Raji (cell line): ENCODE results near the gene SF1.

ENCODE experiments used
- POLR2A ChIP-seq: IDR thresholded peaks from 2 replicates; pipeline ENCODE4 v1.6.1; 2011; ENCODE audit warnings: low read depth, low read length, control low read depth; ENCODE audit not compliant: insufficient read depth

The SF1 gene, protein sequence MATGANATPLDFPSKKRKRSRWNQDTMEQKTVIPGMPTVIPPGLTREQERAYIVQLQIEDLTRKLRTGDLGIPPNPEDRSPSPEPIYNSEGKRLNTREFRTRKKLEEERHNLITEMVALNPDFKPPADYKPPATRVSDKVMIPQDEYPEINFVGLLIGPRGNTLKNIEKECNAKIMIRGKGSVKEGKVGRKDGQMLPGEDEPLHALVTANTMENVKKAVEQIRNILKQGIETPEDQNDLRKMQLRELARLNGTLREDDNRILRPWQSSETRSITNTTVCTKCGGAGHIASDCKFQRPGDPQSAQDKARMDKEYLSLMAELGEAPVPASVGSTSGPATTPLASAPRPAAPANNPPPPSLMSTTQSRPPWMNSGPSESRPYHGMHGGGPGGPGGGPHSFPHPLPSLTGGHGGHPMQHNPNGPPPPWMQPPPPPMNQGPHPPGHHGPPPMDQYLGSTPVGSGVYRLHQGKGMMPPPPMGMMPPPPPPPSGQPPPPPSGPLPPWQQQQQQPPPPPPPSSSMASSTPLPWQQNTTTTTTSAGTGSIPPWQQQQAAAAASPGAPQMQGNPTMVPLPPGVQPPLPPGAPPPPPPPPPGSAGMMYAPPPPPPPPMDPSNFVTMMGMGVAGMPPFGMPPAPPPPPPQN

DNA sequence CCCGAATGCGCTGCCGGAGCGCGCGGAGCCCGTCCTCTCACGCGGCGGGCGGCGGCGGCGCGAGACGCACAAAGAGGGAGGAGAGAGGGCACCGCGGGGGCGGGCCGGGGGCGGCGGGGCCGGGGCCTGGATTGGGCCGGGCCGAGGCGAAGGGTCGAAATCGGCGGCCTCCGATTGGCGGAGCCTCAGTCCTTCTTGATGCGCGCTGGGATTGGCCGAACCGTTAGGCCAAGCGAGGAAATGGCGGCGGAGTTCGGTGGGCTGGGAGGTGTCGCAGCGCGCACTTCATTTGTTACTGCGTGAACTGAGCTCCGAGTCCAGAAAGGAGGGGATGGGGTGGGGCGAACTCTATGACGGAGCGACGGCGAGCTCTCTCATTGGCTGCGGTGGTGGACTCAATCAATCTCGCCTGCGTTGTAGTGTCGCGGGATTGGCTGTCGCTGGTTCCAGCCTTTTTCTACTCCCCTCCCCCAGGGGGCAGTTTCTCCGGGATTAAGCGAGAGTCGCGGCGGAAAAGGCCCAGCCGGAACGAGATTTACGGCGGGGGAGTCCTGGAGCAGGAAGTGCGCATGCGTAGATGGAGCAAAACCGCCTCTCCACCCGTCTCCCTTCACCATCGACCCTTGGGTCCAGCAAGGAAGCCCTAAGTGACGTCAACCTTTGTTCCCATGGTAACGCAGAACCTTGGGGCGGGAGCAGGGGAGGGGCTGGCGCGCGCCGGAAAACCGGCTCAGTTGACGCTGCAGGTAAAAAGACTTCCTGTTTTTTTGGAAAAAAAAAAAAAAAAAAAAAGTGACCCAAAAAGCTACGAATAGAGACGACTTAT lies at the start of gene SF1:
Gene SF1 (minus strand): TSS at position 70 of the 826 bp plus-strand sequence. CDS start 150 bp downstream, outside the sequence.
- peak; percentile 92 for TF ChIP-seq POLR2A

DNA sequence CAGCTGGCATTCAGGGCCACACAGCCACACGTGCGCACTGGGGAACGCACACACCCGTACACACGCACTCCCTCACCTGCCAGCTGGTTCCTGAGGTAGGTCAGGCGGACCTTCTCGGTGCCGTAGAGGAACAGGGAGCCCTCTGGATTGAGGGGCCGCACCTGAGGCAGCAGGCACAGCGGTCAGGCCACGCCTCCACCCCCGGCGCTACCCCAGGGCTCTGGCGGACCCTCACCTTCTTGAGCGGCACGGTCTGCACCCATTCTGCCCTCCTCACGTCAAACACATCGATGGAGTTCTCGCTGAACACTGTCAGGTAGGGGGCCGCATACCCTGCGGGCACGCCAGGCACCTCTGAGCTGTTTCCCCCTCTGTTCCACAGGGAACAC lies 49.1 kb upstream of the SF1 start:
- TF ChIP-seq POLR2A: no peak

DNA sequence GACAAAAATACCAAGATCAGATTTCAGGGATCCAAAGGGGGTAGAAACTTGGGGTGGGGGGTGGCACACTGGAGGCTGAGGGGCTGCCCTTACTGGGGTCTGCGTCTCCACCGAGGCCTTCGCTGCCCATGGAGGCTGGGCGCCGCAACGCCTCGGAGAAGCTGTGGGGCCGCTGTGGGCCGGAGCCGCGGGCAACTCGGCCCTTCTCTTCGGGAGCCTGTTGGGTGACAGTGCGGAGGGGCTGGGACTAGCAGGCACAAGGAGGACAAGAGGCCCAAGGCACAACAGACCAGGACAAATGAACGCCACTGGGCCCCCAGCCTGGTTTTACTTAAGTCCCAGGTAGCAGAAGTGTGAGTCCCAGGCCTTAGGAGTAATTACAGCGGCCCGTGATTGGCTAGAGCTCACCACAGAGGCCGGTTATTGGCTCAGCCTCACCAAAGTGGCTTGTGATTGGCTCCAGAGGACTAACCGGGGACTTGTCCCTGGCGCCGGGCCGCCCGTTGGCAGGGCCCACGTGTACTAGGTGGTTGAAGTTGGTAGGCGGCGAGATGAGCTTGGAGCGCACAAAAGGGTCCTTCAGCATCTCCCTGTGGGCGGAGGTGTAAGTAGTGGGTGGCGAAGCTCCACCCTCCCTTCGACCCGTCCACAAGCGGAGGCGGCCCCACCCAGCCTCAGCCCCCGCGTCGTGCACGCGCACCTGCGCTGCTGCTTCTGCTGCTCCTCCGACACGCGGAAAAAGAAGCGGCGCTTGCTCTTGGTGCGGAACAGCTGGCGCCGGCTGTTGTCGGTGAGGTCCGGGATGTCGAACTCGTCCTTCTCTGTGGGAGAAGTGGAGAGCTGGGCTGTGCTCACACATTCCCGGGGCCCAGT lies 48.5 kb upstream of the SF1 start:
- no peak for TF ChIP-seq POLR2A

DNA sequence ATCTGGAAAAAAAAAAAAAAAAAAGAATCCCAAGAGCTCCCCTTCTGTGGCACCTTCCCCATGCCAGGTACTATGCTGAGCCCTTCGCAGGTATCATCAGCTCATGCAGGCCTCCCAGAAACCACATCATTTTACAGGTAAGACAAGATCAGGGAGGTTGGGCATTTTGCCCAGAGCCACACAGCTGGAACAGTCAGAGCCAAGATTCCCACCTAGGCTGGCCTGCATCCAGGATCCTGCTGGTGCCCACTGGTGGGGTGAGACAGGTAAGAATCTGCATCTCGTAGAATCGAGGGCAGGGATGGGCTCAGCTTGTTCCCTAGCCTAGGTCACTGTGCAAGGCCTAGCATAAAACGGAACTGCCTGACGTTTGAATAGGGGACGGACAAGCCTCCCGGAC lies 47.7 kb upstream of the SF1 start:
- TF ChIP-seq POLR2A: no peak

DNA sequence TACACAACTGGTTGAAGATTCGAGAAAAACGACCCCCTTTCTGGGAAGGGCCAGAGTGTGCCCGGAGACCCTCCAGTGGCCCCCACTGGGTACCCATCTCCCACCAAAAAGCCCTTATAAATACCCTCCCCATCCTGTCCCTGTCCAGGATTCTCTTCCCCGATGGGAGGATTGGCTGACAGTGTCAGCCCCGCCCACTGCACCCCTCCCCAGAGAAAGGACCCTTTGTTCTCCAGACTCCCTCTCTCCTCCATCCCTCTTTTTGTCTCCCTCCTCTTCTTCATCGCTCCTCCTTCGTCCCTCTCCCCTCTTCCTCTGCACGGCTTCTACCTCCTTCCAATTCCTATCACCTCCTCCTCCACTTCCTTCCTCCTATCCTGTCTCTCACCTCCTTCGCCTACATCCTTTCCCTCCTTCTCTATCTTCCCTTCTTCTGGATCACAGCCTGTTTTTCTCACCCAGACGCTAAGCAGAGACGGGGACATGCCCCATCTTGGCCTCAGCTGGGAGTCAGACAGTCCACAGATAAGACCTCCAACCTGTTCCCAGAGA lies 45.3 kb upstream of the SF1 start:
- TF ChIP-seq POLR2A: no peak

DNA sequence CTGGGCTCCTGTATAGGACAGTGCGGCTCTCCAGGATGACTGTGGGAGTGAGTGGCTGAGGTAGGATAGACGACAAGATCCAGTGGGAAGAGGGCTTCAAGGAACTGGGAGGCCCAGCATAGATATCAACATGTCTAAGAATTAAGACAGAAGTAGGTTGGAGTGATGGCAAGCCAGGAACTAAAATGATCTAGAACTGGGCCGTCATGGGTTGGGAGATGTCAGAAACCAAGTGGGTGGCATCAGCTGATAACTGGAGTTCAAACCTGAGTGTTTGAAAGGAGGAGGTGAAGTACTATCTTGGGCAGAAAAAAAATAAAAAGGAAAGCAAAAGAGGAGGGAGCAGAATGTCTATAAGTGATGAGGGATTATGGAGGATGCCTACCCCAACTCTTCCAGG lies 39.1 kb upstream of the SF1 start:
- no peak for TF ChIP-seq POLR2A

DNA sequence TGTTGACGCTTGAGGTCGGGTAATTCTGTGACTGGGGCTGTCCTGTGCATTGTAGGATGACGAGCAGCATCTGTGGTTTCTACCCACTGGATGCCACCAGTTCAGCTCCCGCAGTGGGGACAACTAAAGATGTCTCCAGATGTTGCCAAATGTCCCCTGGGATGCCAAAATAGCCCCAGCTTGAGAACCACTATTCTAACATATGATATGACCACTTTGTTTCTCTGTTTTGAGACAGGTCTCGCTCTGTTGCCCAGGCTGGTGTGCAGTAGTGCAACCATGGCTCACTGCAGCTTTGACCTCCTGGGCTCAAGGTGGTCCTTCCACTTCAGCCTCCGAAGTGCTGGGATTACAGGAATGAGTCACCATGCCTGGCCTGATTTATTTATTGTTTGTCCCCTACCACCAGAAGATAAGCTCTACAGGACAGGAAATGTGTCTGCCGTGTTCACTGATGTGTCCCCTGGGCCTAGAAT lies 36.4 kb upstream of the SF1 start:
- no peak for TF ChIP-seq POLR2A

DNA sequence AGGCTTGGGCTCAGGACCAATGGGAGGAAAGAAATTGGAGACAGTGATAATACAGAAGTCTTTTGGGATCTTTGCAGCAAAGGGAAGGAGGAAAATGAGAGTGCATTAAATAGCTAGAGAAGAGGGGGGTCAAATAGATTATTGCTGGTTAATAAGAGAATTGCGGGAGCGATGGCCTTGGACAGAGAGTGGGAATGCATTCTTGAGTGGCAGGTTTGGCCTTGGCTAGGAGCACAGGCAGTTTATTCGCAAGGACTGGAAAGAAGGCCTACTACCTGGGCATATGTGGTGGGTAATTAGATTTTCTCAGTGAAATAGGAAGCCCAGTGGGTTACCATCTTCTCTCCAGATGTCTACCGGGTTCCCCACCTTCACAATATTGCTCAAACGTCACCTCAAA lies 35.5 kb upstream of the SF1 start:
- TF ChIP-seq POLR2A: no peak

DNA sequence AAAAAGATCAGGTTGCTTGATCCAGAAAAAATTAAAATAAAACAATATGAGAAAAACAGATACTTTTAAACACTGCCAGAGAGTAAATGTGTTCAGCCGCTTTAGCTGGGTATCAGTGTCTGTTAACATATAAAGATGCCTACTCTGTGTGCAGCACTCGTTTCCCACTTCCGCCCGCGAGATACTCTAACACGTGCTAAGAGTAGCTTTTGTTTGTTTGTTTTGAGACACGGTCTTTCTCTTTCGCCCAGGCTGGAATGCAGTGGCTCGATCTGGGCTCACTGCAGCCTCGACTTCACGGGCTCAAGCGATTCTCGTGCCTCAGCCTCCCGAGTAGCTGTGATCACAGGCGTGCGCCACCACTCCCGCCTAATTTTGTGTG lies 32.5 kb upstream of the SF1 start:
- no peak for TF ChIP-seq POLR2A

DNA sequence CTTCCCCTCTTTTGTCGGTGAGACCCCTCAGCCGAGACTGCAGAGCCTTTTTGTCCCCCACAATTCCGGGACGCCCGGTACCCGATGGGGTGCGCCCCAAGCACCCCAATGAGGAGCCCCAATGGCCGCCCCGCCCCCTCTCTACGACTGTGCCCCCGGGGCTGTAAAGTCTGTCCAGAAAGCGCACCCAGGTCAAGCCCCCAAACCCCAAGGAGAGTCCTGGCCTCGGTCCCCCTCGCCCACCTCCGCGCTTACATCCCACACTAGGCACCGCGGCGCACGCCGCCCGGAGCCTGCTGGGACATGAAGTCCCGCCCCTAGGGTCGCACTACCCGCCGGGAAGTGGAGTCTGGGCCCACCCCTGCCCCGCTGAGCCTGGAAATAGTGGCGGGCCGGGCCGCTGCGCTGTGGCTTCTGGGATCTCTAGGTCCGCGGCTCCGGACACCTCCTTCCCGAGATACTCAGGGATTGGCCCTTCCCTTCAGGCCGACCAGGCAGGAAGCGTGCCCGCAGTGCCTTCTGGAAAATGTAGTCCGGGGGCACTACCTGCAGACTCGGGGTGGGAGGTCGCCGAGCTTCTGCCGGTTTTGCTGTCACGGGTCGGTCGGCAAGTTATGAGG lies 32.0 kb upstream of the SF1 start, which contains the start of gene MEN1:
Gene MEN1 (minus strand): TSS at position 281 of the 620 bp plus-strand sequence. CDS start 442 bp downstream, outside the sequence.
- TF ChIP-seq POLR2A: peak; percentile 85

DNA sequence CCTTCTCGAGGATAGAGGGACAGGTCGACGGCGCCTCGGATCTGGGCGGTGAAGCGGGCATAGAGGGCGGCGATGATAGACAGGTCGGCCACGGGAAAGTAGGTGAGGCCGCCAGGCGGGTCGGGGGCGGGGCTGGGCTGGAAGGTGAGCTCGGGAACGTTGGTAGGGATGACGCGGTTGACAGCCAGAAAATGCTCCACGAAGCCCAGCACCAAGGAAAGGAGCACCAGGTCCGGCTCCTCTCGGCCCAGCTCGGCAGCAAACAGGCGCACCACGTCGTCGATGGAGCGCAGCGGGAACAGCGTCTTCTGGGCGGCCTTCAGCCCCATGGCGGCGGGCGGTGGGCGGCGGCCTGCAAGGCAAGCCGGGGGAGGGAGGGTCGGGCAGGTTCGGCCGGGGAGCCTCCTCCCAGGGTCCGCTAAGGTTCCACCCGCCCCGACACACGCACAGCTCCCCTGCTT lies 31.5 kb upstream of the SF1 start:
- no peak for TF ChIP-seq POLR2A

DNA sequence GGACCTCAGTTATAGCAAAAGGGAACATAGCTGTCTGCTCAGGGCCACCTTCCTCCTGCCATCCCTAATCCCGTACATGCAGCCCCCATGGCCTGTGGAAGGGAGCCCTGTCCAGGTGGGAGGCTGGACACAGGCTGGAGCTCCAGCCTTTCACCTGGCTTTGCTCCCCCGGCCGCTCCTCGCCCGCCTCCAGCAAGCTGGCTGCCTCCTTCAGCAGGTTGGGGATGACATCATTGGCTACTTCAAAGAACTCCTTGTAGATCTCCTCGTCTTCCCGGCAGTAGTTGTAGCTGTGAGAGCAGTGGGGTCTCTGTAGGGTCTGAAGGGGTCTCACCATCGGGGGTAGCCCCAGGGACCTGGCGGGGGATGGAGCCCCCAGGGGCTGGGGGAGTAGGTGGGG lies 27.1 kb upstream of the SF1 start:
- no peak for TF ChIP-seq POLR2A

DNA sequence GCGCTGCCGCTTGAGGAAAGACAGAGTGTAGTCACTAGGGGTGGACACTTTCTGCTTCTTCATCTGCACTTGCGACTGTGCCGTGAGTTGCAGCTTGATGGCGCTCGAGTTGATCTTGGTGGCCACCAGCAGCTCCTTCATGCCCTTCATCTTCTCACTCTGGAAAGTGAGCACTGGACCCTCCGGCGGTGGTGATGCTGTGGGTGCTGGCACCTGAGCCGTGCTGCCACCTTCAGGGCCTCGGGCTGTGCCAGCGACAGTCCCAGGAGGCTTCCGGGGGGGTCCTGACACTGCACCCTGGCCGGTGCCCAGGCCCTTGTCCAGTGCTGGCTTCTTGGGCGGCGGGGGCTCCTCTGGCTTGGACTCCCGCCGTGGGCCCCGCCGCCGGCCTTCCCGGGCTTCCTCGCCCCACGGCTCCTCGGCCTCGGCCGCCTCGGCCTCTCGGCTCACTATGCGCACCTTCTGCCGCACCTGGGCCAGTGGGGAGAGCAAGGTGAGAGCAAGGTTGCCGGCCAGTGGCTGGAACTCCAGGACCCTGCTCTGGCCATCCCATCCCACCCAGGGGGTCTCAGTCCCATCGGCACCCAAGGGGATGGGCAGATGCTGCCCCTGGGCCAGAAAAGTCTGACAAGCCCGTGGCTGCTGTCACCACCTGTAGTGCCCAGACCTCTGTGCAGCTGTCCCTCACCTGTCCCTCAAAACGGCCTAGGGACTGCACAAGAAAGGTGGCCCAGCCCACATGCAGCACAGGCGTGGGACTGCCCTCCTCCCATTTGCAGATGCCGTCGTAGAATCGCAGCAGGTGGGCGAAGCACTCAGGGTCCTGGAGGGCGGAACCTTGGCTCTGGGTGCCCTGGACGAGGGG lies 26.2 kb upstream of the SF1 start:
- no peak for TF ChIP-seq POLR2A
